H9 (cell line): Measurements from ENCODE around the gene PERP. TPM values are rescaled to one million over a fixed set of nuclear protein-coding genes. Genes with fewer than 3 reads are reported as not detected.

Source experiments
- DNase-seq: peaks from one replicate; pipeline ENCODE4 v3.0.0-alpha.2; 2017
- H2AFZ ChIP-seq: one replicate; pipeline ENCODE4 v1.6.1; 2013; ENCODE audit warnings: mild to moderate bottlenecking, low read length, control low read depth, moderate library complexity
- H2AK5ac ChIP-seq: 2 replicates; pipeline ENCODE4 v1.6.1; 2013; ENCODE audit warnings: low read length, control low read depth, mixed read lengths; ENCODE audit not compliant: insufficient read length
- H2BK120ac ChIP-seq: one replicate; pipeline ENCODE4 v1.6.1; 2013; ENCODE audit warnings: low read depth, mild to moderate bottlenecking, low read length, control low read depth, inconsistent platforms; ENCODE audit not compliant: poor library complexity, severe bottlenecking
- H2BK12ac ChIP-seq: 2 replicates; pipeline ENCODE4 v1.6.1; 2013; ENCODE audit warnings: low read length, control low read depth, mixed read lengths, low read depth; ENCODE audit not compliant: insufficient read length
- H2BK15ac ChIP-seq: 2 replicates; pipeline ENCODE4 v1.6.1; 2013; ENCODE audit warnings: low read depth, low read length, control low read depth
- H2BK20ac ChIP-seq: one replicate; pipeline ENCODE4 v1.6.1; 2013; ENCODE audit warnings: low read depth, mild to moderate bottlenecking, low read length, control low read depth, inconsistent platforms; ENCODE audit not compliant: poor library complexity, severe bottlenecking
- H2BK5ac ChIP-seq: 2 replicates; pipeline ENCODE4 v1.6.1; 2013; ENCODE audit warnings: low read length, control low read depth, mixed read lengths; ENCODE audit not compliant: insufficient read length
- H3K14ac ChIP-seq: 2 replicates; pipeline ENCODE4 v1.6.1; 2013; ENCODE audit warnings: low read length, control low read depth; ENCODE audit not compliant: insufficient read depth
- H3K18ac ChIP-seq: 2 replicates; pipeline ENCODE4 v1.6.1; 2013; ENCODE audit warnings: low read depth, mild to moderate bottlenecking, mixed read lengths, low read length, control low read depth; ENCODE audit not compliant: insufficient read length
- H3K23ac ChIP-seq: 2 replicates; pipeline ENCODE4 v1.6.1; 2013; ENCODE audit warnings: low read length, control low read depth, mixed read lengths, low read depth; ENCODE audit not compliant: insufficient read length
- H3K23me2 ChIP-seq: 2 replicates; pipeline ENCODE4 v1.6.1; 2013; ENCODE audit warnings: low read depth, mild to moderate bottlenecking, mixed read lengths, low read length, control low read depth; ENCODE audit not compliant: insufficient read length, poor library complexity, severe bottlenecking
- H3K27ac ChIP-seq: 2 replicates; pipeline ENCODE4 v1.5.1; 2013; ENCODE audit warnings: low read length, control low read depth, mixed read lengths, low read depth; ENCODE audit not compliant: insufficient read length
- H3K27me3 ChIP-seq: 2 replicates; pipeline ENCODE4 v1.6.1; 2013; ENCODE audit warnings: low read length, control low read depth, inconsistent platforms; ENCODE audit not compliant: insufficient read depth
- H3K4ac ChIP-seq: 2 replicates; pipeline ENCODE4 v1.6.1; 2013; ENCODE audit warnings: low read depth, mild to moderate bottlenecking, control low read depth, inconsistent platforms, low read length, moderate library complexity
- H3K4me1 ChIP-seq: 2 replicates; pipeline ENCODE4 v1.6.1; 2013; ENCODE audit warnings: low read length, control low read depth, inconsistent platforms; ENCODE audit not compliant: insufficient read depth
- H3K4me2 ChIP-seq: 2 replicates; pipeline ENCODE4 v1.6.1; 2013; ENCODE audit warnings: low read length, control low read depth, mixed read lengths; ENCODE audit not compliant: insufficient read length, insufficient read depth
- H3K56ac ChIP-seq: 2 replicates; pipeline ENCODE4 v1.6.1; 2013; ENCODE audit warnings: low read depth, mild to moderate bottlenecking, mixed read lengths, low read length, control low read depth; ENCODE audit not compliant: insufficient read length
- H3K79me1 ChIP-seq: 2 replicates; pipeline ENCODE4 v1.6.1; 2013; ENCODE audit warnings: low read depth, mild to moderate bottlenecking, moderate library complexity, low read length, control low read depth, inconsistent platforms; ENCODE audit not compliant: insufficient read depth, poor library complexity, severe bottlenecking
- H3K79me2 ChIP-seq: 2 replicates; pipeline ENCODE4 v1.6.1; 2013; ENCODE audit warnings: low read length, control low read depth, inconsistent platforms; ENCODE audit not compliant: insufficient read depth
- H3K9ac ChIP-seq: 2 replicates; pipeline ENCODE4 v1.6.1; 2013; ENCODE audit warnings: low read length, control low read depth, mixed read lengths; ENCODE audit not compliant: insufficient read length; ENCODE audit errors: extremely low read depth
- H3K9me3 ChIP-seq: one replicate; pipeline ENCODE4 v1.6.1; 2013; ENCODE audit warnings: low read depth, low read length, inconsistent platforms; ENCODE audit not compliant: control insufficient read depth
- H3T11ph ChIP-seq: one replicate; pipeline ENCODE4 v1.6.1; 2013; ENCODE audit warnings: mild to moderate bottlenecking, low read length, control low read depth, inconsistent platforms
- H4K20me1 ChIP-seq: one replicate; pipeline ENCODE4 v1.6.1; 2013; ENCODE audit not compliant: control insufficient read depth, insufficient read length, insufficient read depth
- H4K5ac ChIP-seq: 2 replicates; pipeline ENCODE4 v1.6.1; 2013; ENCODE audit warnings: low read depth, mild to moderate bottlenecking, mixed read lengths, low read length, control low read depth; ENCODE audit not compliant: insufficient read length
- H4K8ac ChIP-seq: replicated peaks from 2 replicates; pipeline ENCODE4 v1.6.1; 2013; ENCODE audit warnings: low read length, control low read depth, mixed read lengths, low read depth; ENCODE audit not compliant: insufficient read length
- H4K91ac ChIP-seq: 2 replicates; pipeline ENCODE4 v1.6.1; 2013; ENCODE audit warnings: low read depth, mild to moderate bottlenecking, moderate library complexity, mixed read lengths, low read length, control low read depth; ENCODE audit not compliant: insufficient read length
- H3K27ac Mint-ChIP-seq, 3 experiments: 2 replicates in 2 of 3; 3 replicates in 1 of 3; pipeline ENCODE4 v1.8.0; 2020 to 2021; ENCODE audit warnings: mixed read lengths in 3 of 3, mild to moderate bottlenecking in 1 of 3, moderate library complexity in 1 of 3
- H3K27me3 Mint-ChIP-seq: 2 replicates; pipeline ENCODE4 v1.8.0; 2021; ENCODE audit warnings: low read depth, mild to moderate bottlenecking, moderate library complexity, mixed read lengths
- H3K36me3 Mint-ChIP-seq, 3 experiments: 2 replicates in 2 of 3; 3 replicates in 1 of 3; pipeline ENCODE4 v1.8.0; 2020 to 2021; ENCODE audit warnings: low read depth in 3 of 3, mixed read lengths in 3 of 3; ENCODE audit not compliant: insufficient read depth in 1 of 3
- H3K4me1 Mint-ChIP-seq, 2 experiments: 2 replicates each; pipeline ENCODE4 v1.8.0; 2020; ENCODE audit warnings: mixed read lengths in 2 of 2
- H3K4me3 Mint-ChIP-seq, 2 experiments: 2 replicates in 1 of 2; 3 replicates in 1 of 2; pipeline ENCODE4 v1.8.0; 2020 to 2021; ENCODE audit warnings: mild to moderate bottlenecking in 2 of 2, mixed read lengths in 2 of 2, moderate library complexity in 1 of 2
- H3K9me3 Mint-ChIP-seq, 2 experiments: 2 replicates in 1 of 2; 3 replicates in 1 of 2; pipeline ENCODE4 v1.8.0; 2020; ENCODE audit warnings: mild to moderate bottlenecking in 2 of 2, mixed read lengths in 2 of 2, moderate library complexity in 1 of 2
- WGBS: extraction: QIAGEN DNeasy Blood & Tissue Kit; methylation state at CpG from one replicate; pipeline ENCODE4 v1.1.7; 2013; ENCODE audit warnings: missing lambda C conversion rate, low lambda C conversion rate, mixed read lengths; ENCODE audit not compliant: insufficient read length; ENCODE audit errors: extremely low coverage; 5-methylcytosine and 5-hydroxymethylcytosine counted together
- total RNA-seq: library from RNA; stranded (reverse); gene quantifications from 2 replicates; pipeline ENCODE4 v1.2.1, GENCODE V29; 2021
- TF ChIP-seq, protein P1 (sequence below): fragments of 200-600 bp; sonication (generic); conservative IDR thresholded peaks from 3 replicates; pipeline ENCODE4 v1.8.0; 2021; ENCODE audit warnings: antibody characterized with exemption, mild to moderate bottlenecking

The PERP gene
- total RNA-seq, 1 experiment from 2014 or later, result 28.7 TPM

DNA sequence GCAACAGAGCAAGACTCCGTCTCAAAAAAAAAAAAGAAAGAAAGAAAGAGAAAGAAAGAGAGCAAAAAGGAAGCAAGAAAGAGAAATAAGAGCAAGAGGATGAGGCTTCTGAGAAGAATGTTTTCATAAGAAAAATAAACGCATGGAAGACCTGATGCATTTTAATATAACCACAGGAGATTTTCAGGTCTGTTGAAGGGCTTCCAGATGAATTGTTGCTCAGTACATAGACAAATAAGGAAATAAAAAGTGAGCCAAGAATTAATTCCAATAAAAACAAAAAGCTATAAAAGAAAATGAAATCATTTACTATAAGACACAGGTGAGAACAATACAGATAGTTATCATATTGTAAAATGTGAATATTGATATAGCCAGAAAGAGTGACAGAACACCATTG, 43.5 kb downstream of the PERP start:
- H3K18ac ChIP-seq, result no peak overlapping the region
- H2AFZ ChIP-seq, result no peak overlapping the region
- Mint-ChIP-seq H3K36me3 (no peaks in the 10 kb centered on the region), H3K4me1 (peaks cover 9% of the 10 kb centered on the region in 2 experiments), H3K27ac (no peak overlapping the region), H3K4me3 (no peak overlapping the region), H3K27me3 (no peaks in the 10 kb centered on the region), H3K9me3 (no peaks in the 10 kb centered on the region; a peak in 1 of 5 replicates)
- H3K27me3 ChIP-seq, result no peaks in the 10 kb centered on the region
- H3K9me3 ChIP-seq, result no peaks in the 10 kb centered on the region
- H3T11ph ChIP-seq, result no peak overlapping the region
- TF ChIP-seq, protein P1, sequence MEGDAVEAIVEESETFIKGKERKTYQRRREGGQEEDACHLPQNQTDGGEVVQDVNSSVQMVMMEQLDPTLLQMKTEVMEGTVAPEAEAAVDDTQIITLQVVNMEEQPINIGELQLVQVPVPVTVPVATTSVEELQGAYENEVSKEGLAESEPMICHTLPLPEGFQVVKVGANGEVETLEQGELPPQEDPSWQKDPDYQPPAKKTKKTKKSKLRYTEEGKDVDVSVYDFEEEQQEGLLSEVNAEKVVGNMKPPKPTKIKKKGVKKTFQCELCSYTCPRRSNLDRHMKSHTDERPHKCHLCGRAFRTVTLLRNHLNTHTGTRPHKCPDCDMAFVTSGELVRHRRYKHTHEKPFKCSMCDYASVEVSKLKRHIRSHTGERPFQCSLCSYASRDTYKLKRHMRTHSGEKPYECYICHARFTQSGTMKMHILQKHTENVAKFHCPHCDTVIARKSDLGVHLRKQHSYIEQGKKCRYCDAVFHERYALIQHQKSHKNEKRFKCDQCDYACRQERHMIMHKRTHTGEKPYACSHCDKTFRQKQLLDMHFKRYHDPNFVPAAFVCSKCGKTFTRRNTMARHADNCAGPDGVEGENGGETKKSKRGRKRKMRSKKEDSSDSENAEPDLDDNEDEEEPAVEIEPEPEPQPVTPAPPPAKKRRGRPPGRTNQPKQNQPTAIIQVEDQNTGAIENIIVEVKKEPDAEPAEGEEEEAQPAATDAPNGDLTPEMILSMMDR, result no peak
- H3K4me1 ChIP-seq, result no peaks in the 10 kb centered on the region
- H4K91ac ChIP-seq, result no peak overlapping the region
- H4K20me1 ChIP-seq, result no peaks in the 10 kb centered on the region
- H2BK120ac ChIP-seq, result no peak overlapping the region
- H3K56ac ChIP-seq, result no peak overlapping the region
- H2BK15ac ChIP-seq, result no peak overlapping the region
- no peak overlapping the region for H4K8ac ChIP-seq
- H3K9ac ChIP-seq, result no peak overlapping the region
- no peaks in the 10 kb centered on the region for H3K79me2 ChIP-seq
- no peak for DNase-seq
- no peak overlapping the region for H3K14ac ChIP-seq
- H3K23me2 ChIP-seq, result no peaks in the 10 kb centered on the region
- no peaks in the 10 kb centered on the region for H3K79me1 ChIP-seq
- no peak overlapping the region for H2BK12ac ChIP-seq
- H3K4me2 ChIP-seq, result no peak overlapping the region
- no peak overlapping the region for H2BK20ac ChIP-seq
- H2AK5ac ChIP-seq, result no peak overlapping the region
- H2BK5ac ChIP-seq, result no peak overlapping the region
- H3K4ac ChIP-seq, result no peak overlapping the region
- no CpG with 5 or more reads among the region's 2 CpGs for WGBS
- H3K23ac ChIP-seq, result no peak overlapping the region
- H4K5ac ChIP-seq, result no peak overlapping the region
- H3K27ac ChIP-seq, result no peak overlapping the region
